NOMO-1 (cell line): ENCODE measurements around the gene TMEM100.

ENCODE experiments used
- DNase-seq, 2 experiments: peaks; one replicate each; lab custom pipeline; 2025; ENCODE audit not compliant: unreplicated experiment in 2 of 2; lab: John Stamatoyannopoulos, UW

TMEM100 gene

DNA sequence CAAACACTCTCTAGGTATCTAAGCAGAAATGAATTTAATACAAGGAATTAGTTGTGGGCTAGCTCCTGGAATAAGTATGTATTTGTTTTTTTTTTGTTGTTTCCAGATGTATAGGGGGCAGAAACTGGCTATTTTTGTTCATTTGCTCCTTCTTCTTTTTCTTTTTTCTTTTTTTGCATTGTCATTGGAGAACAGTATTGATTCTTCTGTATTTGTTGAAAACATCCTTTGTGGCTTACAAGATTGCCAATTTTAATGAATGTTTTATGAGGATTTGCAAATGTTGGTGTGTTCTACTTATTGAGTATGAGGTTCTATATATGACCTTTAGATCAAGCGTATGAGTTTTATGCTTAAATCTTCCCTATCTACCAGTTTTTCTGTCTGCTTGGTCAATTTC lies 22.6 kb upstream of the TMEM100 start:
- DNase-seq, result no peak

DNA sequence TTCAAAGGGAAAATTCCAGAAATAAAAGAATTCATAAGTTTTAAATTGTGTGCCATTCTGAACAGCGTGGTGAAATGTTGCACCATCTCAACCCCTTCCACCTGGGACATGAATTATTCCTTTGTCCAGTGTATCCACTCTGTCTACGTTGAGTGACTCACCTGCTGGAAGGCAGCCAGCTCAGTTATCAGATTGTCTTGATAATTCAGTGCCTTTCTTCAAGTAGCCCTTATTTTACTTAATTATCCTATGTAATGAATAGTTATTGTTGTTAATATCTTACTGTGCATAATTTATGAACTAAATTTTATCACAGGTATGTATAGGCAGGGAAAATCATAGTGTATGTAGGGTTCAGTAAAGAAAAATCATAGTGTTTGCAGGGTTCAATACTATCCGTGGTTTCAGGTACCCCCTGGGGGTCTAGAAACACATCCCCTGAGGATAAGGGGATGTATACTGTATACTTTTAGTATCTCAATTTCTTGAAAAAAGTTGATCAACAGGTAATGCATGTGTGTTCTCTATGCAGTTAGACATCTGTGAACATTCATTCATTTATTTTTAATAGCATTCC lies 20.5 kb upstream of the TMEM100 start:
- DNase-seq, result no peak

DNA sequence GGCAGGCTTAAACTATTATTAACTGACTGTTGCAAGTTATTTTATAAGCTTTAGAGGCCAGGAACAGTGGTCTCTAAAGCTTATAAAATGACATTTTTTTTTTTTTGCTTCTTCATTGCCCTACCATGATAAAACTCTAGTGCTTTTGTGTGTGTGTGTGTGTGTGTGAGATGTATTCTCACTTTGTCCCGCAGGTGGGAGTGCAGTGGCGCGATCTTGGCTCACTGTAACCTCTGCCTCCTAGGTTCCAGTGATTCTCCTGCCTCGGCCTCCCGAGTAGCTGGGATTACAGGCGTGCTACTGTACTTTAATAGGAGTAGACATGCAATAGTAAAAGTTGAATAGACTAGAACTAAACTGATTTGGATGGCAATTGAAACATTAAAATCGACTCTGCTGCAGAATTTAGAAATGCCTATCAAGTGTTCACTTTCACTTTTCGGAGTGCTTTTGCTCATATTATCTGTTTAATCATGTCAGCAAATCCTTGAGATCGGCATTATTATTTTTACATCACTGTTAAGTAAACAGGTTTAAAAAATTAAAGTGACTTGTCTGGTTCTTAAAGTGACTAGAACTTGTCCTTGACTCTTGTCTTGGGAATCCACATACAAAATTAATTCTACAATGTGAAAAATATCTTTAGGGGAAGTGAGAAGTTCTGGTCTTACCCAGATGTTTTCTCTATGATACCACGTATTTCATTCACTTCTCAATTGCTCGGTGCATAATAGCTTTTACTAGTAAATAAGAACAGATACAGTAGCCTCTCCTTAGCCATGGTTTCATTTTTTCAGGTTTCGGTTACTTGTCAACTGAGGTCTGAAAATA lies 19.8 kb upstream of the TMEM100 start:
- peak in 1 of 2 experiments; percentile 50 for DNase-seq

DNA sequence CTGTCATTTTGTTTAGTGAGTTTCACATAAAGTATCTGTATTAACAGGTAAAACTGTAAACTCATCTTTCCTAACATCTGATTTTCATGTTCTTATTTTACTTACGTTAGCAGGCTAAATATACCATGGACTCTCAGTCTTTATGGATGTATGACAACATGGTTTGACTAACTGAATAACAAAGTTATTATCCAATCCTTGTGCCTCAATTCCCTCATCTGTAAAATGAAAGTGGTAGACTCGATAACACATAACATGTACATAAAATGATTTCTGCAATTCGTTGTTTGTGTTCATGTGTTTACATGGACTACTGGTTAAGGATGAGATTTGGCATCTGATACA lies 18.7 kb upstream of the TMEM100 start:
- DNase-seq, result no peak

DNA sequence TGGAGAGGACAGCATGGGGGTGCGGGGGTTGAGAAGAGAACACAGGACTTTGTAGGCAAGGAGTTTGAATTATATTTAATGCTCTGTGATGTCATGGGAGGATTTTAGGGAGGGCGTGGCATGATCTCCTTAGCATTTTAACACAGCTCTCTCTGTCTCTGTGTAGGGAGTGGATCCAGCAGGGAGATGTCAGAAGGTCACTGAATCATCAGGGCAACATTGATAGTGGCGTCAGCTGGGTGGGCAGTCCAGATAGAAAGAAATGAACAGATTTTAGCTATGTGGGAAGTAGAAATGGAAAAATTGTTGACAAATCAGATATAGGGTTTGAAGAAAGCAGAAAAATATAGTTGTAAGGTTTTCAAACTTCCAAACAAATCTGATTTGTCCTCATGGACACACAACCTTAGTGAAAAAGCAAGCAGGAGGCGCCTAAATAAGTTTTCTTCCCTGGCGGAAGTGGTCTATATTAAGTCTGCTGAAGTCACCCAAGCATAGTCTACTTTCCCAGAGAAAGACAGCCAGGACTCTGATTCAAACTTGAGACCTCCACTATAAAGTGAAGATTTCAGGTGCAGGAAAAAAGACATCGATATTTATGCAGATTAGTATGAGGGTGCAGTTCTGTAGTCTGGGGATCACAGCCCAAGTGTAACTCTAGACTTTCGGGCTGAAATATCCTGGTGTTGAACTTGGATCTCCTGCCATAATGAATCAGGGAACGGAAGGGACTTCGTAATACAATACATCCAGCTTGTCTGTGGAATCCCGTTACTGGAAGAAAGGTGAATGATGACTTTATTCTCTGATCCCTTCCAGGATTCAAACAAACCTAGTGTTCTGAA lies 18.1 kb upstream of the TMEM100 start:
- no peak for DNase-seq

DNA sequence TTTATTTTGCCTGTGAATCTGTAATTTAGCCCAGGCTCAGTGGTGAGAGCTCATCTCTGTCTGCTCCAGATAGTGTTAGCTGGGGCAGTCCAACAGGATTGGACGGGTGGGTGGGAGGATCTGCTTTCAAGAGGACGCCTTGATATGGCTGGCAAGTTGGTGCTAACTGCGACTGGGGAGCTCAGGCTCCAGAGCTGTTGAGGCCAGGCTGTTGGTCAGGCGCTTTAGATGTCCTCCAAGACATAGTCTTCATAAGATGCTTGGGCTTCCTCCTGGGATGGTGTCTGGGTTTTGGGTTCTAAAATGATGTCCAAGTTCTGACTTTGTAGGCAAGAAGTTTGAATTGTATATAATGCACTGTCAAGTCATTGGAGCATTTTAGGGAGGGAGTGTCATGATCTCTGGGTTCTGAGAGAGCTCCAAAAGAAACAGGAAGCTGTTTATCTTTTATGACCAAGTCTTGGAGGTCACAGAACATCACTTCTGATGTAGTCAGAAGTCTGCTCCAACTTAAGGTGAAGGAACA lies 15.4 kb upstream of the TMEM100 start:
- peak in 1 of 2 experiments; percentile 28 for DNase-seq

DNA sequence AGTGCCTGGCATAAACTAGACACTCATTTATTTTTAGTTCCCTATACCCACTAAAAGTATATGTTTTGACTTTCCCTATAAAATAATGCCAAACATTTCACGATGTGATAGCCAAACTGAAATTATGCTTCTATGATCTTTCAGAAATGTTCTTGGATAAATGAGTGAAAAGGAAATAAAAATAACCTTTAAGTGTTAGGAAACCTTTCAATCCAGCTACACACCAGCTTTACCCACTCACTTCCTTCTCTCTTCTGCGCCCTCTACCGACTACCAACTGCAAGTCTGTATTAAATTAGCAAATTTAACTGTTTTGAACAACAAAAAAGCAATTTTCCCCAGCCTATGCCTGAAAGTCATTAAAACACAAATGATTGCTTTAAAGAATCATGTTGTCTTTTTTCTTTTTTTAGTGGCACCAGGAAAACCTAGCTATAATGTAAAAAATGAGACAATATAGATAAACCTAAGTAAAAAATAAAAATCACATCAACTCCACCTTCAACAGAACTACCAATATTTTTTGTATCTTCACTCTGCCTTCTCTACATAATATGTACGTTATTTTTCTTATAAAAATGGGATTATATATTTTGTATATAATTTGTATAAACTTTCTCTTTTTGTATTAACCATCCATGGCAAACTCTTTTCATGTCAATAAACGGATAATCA lies 13.2 kb upstream of the TMEM100 start:
- peak; percentile 28 to 64 for DNase-seq

DNA sequence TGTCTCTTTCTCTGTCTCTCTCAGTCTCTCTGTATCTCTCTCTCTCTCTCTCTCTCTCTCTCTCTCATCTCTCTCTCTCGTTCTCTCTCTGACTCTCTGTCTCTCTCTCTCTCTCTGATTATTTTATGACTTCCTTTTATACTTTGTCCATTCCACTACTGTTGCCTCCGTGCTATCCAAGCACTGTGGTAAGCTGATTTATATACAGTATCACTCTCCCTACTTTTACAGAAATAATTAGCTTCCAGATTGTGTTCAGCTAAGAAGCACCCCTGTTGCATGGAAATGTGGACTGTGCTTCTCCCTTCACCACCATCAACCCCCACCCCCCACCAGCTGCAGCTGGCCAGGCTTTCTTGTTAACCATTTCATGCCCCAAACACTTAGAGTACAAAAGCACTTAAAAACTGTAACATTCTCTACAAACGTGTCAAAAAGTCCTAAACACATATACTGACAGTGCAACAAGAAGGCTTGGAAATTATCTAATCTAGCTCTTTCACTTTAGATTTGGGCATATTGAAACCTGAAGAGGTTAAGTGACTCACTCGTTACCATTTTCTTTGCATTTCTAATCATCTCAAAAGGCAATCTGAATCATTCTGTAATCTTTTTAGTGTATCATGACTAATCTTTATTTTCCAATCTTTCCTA lies 11.6 kb upstream of the TMEM100 start:
- no peak for DNase-seq

DNA sequence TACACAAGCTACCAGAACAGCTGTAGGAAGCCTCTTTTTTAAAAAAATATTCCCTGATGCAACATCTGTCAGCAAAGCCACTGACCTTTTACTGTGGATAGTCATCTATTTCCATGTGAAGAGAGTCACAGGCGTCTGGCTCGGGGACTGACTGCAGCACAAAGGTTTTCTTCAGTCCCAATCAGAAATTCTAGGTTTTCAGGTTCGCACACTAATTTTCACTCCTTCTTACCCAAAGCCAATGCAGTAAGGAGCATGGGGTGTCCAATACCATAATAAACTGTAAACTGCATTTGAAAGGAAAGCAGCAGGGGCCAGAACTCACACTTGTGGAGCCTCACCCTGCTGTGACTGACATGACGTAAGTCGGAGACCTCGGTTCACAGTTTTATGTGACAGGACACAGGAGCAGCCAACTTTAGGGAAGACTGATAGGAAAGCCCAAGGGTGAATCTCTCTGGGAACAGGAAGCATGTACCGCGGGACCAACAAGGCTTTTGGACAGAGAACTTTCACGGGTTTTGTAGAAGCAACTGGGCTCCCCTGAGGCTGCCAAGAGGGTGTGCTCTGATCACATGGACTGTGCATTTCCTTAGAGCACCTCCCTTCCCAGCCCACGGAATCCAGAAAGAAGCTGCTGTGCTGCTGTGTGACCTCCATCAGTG lies 9.1 kb upstream of the TMEM100 start:
- DNase-seq, result no peak

DNA sequence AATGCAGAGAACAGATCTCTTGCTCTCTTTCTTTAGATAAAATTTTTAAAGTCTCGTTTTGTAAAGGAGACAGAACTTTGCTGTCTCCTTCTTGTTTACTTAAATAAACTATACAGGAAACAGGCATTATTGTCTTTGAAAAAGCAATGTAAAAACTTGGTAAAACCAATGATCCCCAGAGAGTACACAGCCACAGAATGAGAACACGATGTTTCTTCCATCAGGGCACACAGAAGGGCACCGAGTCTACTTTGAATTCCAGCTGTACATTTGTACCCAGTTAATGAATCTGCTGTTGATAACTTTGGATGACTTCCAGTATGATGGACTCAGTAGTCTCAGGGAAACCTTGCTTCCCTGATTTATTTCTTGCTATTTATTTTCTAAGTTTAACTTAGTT lies 8.1 kb upstream of the TMEM100 start:
- no peak for DNase-seq

DNA sequence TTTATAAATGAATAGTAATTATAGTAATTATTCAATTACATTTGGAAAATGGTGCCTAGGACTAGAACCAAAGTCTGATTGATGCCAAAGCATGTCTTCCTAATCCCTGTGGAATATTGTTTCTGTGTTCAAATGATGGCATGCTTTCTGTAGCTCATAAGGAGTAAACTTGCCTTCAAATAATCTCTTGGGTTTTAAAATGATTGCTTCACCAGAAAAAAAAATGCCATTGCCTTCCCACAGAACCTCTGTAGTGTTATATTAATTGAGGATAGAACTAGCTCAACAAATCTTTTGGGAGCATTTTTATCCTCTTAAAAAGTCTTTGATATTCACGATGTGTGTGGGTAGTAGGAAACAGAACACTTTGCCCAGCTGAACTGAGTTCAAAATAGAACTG lies 7.7 kb upstream of the TMEM100 start:
- DNase-seq, result no peak

DNA sequence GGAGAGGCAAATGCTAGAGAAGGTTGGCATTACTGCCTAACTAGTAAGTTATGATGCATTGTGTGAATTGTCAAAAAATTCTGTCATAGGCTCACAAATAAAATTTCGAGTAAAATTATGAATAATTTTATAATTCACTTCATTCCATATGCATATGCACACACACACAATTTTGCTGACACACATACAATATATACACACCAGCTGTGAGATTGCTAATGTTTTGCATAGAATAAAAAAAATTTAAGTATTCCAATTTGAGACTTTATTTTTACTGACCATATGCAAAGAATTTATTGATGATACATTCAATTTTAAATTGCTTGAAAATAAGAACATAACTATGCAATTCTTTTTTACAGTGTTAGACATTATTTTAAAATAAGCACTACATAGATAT lies 6.8 kb upstream of the TMEM100 start:
- no peak for DNase-seq

DNA sequence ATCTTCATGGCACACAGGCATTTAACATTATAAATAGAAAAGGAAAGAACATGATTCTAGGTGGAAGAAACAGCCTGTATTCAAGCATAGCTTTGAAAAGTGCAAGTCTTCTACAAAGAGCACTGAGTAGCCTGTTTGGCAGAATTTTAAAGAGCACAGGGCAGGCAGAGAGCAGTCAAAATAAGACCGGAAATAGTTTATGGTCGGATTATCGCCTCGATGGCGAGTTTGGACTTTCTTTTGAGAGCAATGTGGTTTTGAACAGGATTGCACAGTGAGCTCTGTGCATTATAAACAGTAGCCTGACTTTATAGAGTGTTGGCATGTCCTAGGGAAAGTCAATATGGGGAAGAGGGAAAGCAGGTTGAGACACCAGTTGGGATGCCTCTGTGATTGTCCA lies 6.2 kb upstream of the TMEM100 start:
- no peak for DNase-seq

DNA sequence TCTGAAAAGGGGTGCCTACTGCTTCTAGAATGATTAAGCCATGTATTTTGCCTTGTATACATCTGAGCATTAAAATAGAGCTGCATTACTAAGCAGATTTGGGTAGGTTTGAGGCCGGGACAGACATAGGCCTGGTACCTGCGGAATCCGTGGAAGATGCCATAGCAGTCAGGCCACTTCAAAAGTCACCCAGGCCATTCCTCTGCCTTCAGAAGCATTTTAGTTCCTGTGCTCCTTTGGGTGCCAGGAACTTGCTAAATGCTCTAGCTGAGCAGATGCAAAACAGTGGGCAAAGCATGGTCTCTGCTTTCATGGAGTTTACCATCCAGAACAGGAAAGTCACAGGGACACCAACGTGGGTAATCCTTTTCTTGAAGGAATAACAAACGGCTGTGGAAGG lies 5.7 kb upstream of the TMEM100 start:
- no peak for DNase-seq

DNA sequence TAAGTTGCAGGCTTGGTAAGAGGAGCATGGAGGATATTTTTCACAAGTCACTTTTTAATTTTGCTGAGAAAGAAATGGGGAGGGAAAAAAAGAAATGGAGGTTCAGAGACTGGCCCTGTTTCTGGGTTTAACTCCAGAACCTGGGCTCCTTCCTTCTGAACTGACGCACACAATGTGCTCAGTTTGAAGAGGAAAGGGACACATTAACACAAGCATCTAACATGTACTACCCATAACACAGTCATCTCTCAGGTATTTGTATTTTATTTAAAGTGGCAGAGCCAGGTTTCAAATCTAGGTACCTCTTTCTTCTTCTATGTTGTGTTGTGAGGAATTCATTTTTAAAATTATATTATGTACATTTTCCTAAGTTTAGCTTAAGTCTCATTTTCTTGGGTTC lies 5.3 kb upstream of the TMEM100 start:
- DNase-seq, result no peak

DNA sequence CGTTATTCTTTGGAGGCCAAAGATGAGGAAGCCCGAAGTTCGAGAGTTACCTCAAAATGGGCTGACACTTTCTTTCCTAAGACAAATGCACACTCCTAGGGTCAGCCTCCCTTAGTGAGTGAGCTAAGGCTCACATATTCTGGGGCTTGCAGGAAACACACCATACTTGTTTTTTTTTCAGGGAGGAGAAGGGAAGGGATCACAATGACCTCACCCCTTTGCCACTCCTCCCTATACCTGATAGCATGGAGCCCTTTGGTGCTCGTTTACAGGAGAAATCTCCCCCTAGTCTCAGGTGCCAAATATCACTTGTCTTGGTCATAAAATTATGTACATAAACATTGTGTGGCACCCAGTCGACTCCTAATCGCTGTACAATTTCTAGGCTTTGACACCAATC lies 4.6 kb upstream of the TMEM100 start:
- DNase-seq, result no peak

DNA sequence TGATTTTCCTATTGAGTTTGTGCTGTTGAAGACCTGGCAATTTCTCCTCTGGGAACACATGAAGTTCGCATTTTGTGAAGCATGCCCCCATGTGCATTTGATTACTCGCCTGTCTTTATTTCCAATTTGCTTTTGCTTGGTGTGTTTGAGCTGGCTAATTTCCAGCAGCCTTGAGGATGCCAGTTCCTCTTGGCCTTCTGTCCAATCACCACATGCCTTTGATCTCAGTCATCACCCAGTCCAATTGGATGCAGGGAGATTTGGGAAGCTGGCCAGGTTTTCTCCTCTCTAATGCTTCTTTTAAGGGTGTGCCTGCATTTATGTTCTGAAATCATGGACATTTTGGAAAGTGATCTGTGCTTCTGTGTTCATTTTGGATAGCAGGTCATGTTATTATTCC lies 3.8 kb upstream of the TMEM100 start:
- no peak for DNase-seq

DNA sequence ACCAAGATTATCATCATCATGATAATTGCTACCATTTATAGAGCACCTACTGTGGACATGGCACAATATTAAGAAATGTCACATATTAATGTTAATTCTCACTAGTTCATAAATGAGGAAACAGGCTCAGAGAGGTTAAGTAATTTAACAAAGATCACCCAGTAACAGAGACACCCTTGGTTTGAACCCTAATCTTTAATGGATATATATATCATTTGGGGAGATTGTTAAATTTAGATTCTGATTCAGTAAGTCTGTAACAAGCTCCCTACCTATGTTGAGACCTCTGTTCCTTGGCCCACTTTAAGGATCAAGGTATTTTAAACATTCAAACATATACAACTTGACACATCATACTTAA lies 804 bp upstream of the TMEM100 start:
- DNase-seq, result no peak

DNA sequence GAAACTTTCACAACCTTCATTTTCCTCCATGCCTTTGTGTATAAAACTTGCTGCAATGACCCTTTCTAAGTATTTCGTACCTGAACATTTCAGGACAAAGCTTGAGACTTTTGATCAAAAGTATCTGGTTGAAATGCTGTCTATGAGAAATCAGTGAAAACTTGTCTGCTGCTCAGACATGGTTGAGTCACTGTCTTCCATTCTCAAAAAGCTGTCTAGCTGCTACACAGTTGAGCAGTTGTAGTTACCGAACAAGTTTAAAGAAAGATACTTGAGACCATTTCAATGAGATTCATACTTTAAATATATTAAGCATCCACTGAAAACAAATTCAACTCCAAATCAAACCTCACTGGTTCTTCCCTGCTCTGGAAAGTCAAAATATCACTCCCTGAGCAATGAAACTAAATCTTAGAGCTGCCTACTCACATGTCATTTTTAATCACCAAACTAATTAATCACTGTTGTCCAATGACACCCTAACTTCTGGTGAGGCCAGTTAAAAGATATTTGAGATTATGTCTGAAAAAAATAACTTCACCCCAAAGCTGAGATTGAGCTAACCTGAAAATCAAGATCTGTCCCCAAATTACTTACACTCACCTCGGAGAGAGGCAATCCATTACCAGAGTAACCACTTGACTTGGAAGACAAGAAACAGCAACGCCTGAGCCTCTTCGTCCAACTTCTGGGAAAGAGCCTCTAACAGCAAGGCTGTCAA lies 488 bp downstream of the TMEM100 start:
- no peak for DNase-seq
